ENCODE data around the gene DNER.

DNER gene

DNA sequence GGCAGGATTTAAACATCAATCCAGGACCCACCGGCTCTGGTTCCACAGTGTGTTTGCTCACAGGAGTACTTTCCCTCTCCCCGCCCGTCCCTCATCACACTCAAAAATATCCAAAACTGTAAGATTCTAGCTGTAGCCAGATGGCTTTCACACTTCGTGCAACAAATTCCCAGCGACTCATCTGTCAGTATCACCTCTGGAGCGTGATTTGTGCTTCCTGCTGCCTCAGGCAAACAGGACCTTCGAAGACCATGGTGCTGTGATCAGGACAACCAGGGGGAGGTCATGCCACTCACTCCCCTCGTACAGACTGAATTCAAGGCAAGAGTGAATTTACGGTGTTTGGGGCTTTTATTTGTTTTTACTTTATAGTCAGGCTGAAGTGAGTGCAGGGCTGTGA lies 288.8 kb downstream of the DNER start:
- H3K4me3 ChIP-seq (ENCODE audit: low read depth, low read length) = no peak overlapping the region
- TF ChIP-seq, protein P1, sequence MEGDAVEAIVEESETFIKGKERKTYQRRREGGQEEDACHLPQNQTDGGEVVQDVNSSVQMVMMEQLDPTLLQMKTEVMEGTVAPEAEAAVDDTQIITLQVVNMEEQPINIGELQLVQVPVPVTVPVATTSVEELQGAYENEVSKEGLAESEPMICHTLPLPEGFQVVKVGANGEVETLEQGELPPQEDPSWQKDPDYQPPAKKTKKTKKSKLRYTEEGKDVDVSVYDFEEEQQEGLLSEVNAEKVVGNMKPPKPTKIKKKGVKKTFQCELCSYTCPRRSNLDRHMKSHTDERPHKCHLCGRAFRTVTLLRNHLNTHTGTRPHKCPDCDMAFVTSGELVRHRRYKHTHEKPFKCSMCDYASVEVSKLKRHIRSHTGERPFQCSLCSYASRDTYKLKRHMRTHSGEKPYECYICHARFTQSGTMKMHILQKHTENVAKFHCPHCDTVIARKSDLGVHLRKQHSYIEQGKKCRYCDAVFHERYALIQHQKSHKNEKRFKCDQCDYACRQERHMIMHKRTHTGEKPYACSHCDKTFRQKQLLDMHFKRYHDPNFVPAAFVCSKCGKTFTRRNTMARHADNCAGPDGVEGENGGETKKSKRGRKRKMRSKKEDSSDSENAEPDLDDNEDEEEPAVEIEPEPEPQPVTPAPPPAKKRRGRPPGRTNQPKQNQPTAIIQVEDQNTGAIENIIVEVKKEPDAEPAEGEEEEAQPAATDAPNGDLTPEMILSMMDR (IDR thresholded peaks at IDR 0.05; ENCODE audit: insufficient read depth, low read length, missing control alignments) = no peak
- ChIA-PET POLR2A (no interaction called here), CTCF (no interaction called here)
- no peak for DNase-seq (ENCODE audit: low read depth, low spot score)

DNA sequence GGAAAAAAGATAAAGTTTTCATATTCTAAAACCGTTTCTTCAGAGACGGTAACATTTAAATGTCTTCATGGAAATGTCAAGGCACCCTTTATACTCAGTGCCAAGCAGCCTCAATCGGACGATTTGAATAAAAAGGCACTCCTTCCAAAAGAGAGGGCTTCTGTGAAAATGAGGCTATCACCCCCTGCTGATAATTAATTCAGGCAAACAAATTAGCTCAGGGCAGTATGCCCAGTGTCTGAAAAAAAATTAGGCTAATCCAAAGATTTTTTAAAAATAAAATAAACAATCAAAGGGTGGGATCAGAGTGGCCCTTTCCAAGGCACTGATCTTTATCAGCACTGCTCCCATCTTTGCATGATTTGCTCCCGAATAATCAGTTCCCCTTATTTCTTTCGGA lies 292.3 kb downstream of the DNER start:
- POLR2A ChIA-PET = no interaction called here
- CTCF ChIA-PET = no interaction called here
- no peak overlapping the region for H3K4me3 ChIP-seq (ENCODE audit: low read depth, low read length)
- DNase-seq (ENCODE audit: low read depth, low spot score) = no peak
- TF ChIP-seq, protein P1 (IDR thresholded peaks at IDR 0.05; ENCODE audit: insufficient read depth, low read length, missing control alignments) = no peak

GRCh38 chr2:229419158-229419557 lies 295.2 kb downstream of the DNER start:
- H3K4me3 ChIP-seq (ENCODE audit: low read depth, low read length) = no peak overlapping the region
- ChIA-PET CTCF (no interaction called here), POLR2A (no interaction called here)
- TF ChIP-seq, protein P1 (IDR thresholded peaks at IDR 0.05; ENCODE audit: insufficient read depth, low read length, missing control alignments) = no peak
- DNase-seq (ENCODE audit: low read depth, low spot score) = no peak

- CTCF ChIA-PET = no interaction called here
- POLR2A ChIA-PET = no interaction called here
- no peak for DNase-seq (ENCODE audit: low read depth, low spot score)
- TF ChIP-seq, protein P1 (IDR thresholded peaks at IDR 0.05; ENCODE audit: insufficient read depth, low read length, missing control alignments) = no peak
- H3K4me3 ChIP-seq (ENCODE audit: low read depth, low read length) = no peak overlapping the region
These were observed 296.4 kb downstream of the DNER start for GRCh38 chr2:229417916-229418315.

DNA sequence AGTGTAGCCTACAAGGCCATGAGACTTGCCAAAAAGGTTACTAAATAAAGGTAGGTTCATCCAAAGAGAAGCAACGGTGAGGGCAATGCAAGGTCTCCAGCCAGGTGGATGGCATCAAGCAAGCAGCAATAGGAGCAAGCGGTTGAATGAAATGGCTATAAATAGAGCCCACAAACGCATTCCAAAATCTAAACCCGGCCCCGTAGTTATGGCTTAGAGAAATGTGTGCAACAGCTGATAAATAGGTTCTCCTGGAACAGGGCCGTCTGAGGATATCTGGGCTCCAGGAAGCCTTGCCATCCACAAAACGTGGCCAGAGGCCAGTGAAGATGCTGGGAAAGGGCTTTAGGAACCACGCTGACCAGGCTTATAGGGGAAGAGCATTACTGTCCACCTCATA lies 297.2 kb downstream of the DNER start:
- DNase-seq (ENCODE audit: low read depth, low spot score) = no peak
- ChIA-PET POLR2A (no interaction called here), CTCF (no interaction called here)
- TF ChIP-seq, protein P1 (IDR thresholded peaks at IDR 0.05; ENCODE audit: insufficient read depth, low read length, missing control alignments) = no peak
- no peak overlapping the region for H3K4me3 ChIP-seq (ENCODE audit: low read depth, low read length)

GRCh38 chr2:229416116-229416694 lies 298.1 kb downstream of the DNER start:
- TF ChIP-seq, protein P1 (IDR thresholded peaks at IDR 0.05; ENCODE audit: insufficient read depth, low read length, missing control alignments) = no peak
- POLR2A ChIA-PET = no interaction called here
- DNase-seq (ENCODE audit: low read depth, low spot score) = no peak
- CTCF ChIA-PET = no interaction called here
- H3K4me3 ChIP-seq (ENCODE audit: low read depth, low read length) = no peak overlapping the region
